G401 (cell line): ENCODE data around the gene DUOXA1. TPM values are rescaled to one million over a fixed set of nuclear protein-coding genes. Genes with fewer than 3 reads are reported as not detected.
"Not testable (repeated sequence)": the region's sequence is repeated elsewhere in the genome, so short reads cannot be mapped to it uniquely, and the experiment has no call there.

Experiments used
- DNase-seq: peaks from one replicate; pipeline ENCODE4 v3.0.0-alpha.2; 2015; ENCODE audit warnings: low spot score
- in situ Hi-C: cut with HindIII; loops from 2 replicates; pipeline ENCODE4 v1.10.0; 2016; ENCODE audit warnings: low sequenced_read_pairs, mixed read lengths
- total RNA-seq: library from RNA; depleted of rRNA; stranded (reverse); fragments of >200 nt; shearing (Covaris generic); gene quantifications from 2 replicates; pipeline ENCODE4 v1.2.3, GENCODE V29; 2014

Gene DUOXA1
- total RNA-seq, 1 experiment from 2014 or later = not detected

DNA sequence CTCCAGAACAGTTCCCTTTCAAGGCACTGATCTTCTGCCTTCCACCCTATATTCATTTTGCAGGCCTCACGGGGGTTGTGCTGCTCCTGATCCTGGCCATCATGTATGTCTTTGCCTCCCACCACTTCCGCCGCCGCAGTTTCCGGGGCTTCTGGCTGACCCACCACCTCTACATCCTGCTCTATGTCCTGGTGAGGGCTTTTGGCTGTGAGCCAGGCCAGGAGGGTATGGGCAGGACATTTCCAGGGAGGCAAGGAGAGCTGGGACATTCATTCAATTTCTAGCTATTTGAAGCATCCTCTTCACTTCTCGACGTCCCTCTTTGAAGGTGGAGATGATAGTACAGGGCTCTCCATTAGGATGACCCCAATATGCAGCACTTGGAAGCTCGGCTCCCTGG, 26.1 kb upstream of the DUOXA1 start:
- peak; percentile 23 for DNase-seq
- in situ Hi-C loops = no loop called here

DNA sequence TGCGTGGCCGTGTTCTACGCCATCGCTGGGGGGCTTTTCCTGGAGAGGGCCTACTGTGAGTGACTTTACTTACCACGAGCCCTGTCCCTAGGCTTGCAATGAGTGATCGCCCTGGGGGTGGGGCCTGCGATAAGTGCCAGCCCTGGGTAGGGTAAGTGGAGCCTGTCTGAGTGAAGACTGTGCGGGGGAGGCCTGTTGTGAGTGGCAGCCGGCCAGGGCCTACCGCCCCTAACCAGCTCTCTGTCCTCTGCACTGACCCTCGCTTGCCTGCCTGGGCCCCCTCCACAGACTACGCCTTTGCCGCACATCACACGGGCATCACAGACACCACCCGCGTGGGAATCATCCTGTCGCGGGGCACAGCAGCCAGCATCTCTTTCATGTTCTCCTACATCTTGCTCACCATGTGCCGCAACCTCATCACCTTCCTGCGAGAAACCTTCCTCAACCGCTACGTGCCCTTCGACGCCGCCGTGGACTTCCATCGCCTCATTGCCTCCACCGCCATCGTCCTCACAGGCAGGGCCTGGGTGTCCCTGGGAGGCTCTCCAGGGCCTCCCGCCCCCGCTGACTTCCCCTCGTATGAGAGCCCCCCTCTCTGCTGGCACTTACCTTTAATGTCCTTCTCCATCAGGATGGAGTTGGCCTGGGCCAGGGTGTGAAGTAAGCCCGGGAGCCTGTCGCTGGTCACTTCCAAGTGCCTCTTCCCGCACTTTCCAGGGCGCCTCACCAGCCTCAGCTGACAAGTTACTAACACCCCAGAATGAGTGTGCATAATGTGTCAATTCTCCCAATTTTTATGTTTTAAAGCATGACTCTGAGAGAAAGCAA, 22.5 kb upstream of the DUOXA1 start:
- in situ Hi-C loops = no loop called here
- DNase-seq = no peak

GRCh38 chr15:45150997-45151396, 21.3 kb upstream of the DUOXA1 start:
- no peak for DNase-seq
- in situ Hi-C loops = no loop called here

- in situ Hi-C loops = no loop called here
- DNase-seq = no peak
Observed at GRCh38 chr15:45150481-45150880, 20.8 kb upstream of the DUOXA1 start.

DNA sequence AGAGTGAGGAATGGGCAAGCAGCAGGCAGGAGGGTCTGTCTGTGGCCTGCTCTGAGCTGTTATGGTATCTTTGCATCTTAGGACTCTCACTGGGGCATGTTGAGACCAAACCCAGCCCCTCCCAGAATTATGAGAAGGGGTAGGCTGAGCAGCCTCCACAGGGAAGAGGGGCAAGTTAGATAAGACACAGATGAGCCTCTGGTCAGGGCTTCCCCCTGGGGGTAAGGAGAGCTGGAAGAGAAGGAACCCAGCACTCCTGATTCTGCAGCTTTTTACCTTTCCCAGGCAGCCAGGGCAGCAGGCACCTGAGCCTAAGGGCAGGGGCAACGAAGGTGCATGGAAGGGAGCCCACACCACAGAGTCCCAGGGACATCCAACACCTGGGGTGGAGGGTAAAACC, 19.4 kb upstream of the DUOXA1 start:
- DNase-seq = no peak
- in situ Hi-C loops = no loop called here

- no peak for DNase-seq
- in situ Hi-C loops = no loop called here
Observed at GRCh38 chr15:45148076-45149059, 18.7 kb upstream of the DUOXA1 start.

GRCh38 chr15:45147606-45148005, 17.9 kb upstream of the DUOXA1 start:
- in situ Hi-C loops = no loop called here

DNA sequence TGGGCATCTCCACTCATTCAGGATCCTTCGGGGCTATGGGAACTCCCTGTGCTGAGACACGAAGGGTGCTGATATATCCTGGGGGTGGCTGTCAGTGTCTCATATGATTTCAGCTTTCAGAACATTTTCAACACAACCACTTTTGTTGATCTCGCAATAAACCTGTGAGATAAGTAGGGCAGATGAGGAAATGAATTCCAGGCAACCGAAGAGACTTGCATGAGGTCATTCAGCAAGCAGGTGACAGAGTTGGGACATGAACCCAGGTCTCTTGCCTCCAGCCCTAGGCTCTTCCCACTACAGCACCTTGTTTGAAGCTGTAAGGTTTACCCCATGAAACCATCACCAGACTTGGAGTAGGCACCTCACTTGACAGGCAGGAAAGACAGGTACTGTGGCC, 16.7 kb upstream of the DUOXA1 start:
- in situ Hi-C loops = no loop called here

More at GRCh38 chr15:45147606-45148005, 17.9 kb upstream of the DUOXA1 start:
- no peak for DNase-seq

GRCh38 chr15:45144775-45145174, 15.1 kb upstream of the DUOXA1 start:
- in situ Hi-C loops = no loop called here
- DNase-seq = no peak

More for the DNA sequence above, 16.7 kb upstream of the DUOXA1 start:
- no peak for DNase-seq

GRCh38 chr15:45143946-45144345, 14.3 kb upstream of the DUOXA1 start:
- no peak for DNase-seq
- in situ Hi-C loops = no loop called here

DNA sequence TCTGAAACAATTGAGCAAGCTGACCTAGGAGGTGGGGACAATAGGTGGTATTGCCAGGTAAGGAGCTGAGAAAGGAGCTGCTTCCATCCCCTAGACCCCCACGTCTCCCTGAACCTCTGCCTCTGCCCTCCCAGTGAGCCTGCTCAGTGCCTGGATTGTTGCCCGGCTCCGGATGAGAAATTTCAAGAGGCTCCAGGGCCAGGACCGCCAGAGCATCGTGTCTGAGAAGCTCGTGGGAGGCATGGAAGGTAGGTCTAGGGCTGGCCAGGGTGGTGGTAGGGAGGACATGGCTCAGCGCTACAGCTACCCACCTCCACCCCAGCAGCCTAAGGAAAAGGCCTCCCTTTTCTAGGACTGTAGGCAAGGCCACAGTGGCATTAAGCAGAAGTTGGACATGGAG, 13.4 kb upstream of the DUOXA1 start:
- in situ Hi-C loops = no loop called here

GRCh38 chr15:45141386-45141785, 11.7 kb upstream of the DUOXA1 start:
- in situ Hi-C loops = no loop called here

More for the DNA sequence above, 13.4 kb upstream of the DUOXA1 start:
- no peak for DNase-seq

GRCh38 chr15:45140557-45141250, 11.0 kb upstream of the DUOXA1 start:
- DNase-seq = no peak
- in situ Hi-C loops = no loop called here

More at GRCh38 chr15:45141386-45141785, 11.7 kb upstream of the DUOXA1 start:
- DNase-seq = no peak

GRCh38 chr15:45139770-45140169, 10.1 kb upstream of the DUOXA1 start:
- in situ Hi-C loops = no loop called here
- DNase-seq = no peak

GRCh38 chr15:45138814-45139765, 9.4 kb upstream of the DUOXA1 start:
- in situ Hi-C loops = no loop called here
- no peak for DNase-seq

- no peak for DNase-seq
- in situ Hi-C loops = no loop called here
Observed at GRCh38 chr15:45137703-45138102, 8.0 kb upstream of the DUOXA1 start.

DNA sequence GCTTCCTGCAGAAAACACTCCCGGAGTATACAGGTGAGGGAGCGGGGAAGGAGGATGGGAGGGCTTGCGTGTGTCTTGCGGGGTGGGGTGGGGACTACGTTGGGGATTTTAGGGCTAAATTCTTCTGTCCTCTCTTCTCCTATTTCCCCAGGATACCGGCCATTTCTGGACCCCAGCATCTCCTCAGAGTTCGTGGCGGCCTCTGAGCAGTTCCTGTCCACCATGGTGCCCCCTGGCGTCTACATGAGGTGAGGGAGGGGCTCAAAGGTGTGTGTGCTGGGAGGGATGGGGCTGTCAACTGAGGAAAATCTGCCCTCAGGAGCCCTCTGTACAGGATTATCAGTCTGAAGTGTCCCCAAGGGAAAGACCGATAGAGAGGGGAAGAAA, 6.7 kb upstream of the DUOXA1 start:
- in situ Hi-C loops = no loop called here
- DNase-seq = no peak

GRCh38 chr15:45135705-45136377, 6.2 kb upstream of the DUOXA1 start:
- DNase-seq, in situ Hi-C loops: not testable (repeated sequence)
